Fibroblast of the aortic adventitia (primary cell): ENCODE results near the gene TMCC1. TPM values are rescaled to one million over a fixed set of nuclear protein-coding genes. Genes with fewer than 3 reads are reported as not detected.
"Not testable (repeated sequence)": the region's sequence is repeated elsewhere in the genome, so short reads cannot be mapped to it uniquely, and the experiment has no call there.

Experiments used
- DNase-seq: peaks from one replicate; pipeline ENCODE4 v3.0.0-alpha.2; 2010; ENCODE audit warnings: low read depth
- H3K4me3 ChIP-seq: 2 replicates; pipeline ENCODE4 v1.5.1; 2011; ENCODE audit warnings: low read depth, mild to moderate bottlenecking, control low read depth, low read length, moderate library complexity
- CTCF ChIP-seq: IDR thresholded peaks from 2 replicates; pipeline ENCODE4 v1.5.1; 2011; ENCODE audit warnings: mild to moderate bottlenecking, low read length, control low read depth, inconsistent platforms; ENCODE audit not compliant: insufficient read depth
- total RNA-seq: library from RNA; depleted of rRNA; stranded (reverse); fragments of >200 nt; gene quantifications from 2 replicates; pipeline ENCODE4 v1.2.3, GENCODE V29; 2012; ENCODE audit warnings: low replicate concordance

TMCC1 gene
- total RNA-seq, 1 donor: 16.9 TPM

GRCh38 chr3:129687586-129688125 is 205.9 kb downstream of the TMCC1 start:
- no peak overlapping the region for H3K4me3 ChIP-seq
- no peak for TF ChIP-seq CTCF
- DNase-seq: no peak

GRCh38 chr3:129686941-129687340 is 206.6 kb downstream of the TMCC1 start:
- TF ChIP-seq CTCF: no peak
- no peak for DNase-seq
- no peak overlapping the region for H3K4me3 ChIP-seq

- no peak overlapping the region for H3K4me3 ChIP-seq
- no peak for TF ChIP-seq CTCF
- DNase-seq: no peak
Measured at GRCh38 chr3:129684270-129684669, 209.2 kb downstream of the TMCC1 start.

GRCh38 chr3:129683201-129683600 is 210.3 kb downstream of the TMCC1 start:
- no peak for DNase-seq
- no peak for TF ChIP-seq CTCF
- H3K4me3 ChIP-seq: no peak overlapping the region

GRCh38 chr3:129676985-129677384 is 216.5 kb downstream of the TMCC1 start:
- no peak for TF ChIP-seq CTCF
- DNase-seq: no peak
- no peak overlapping the region for H3K4me3 ChIP-seq

GRCh38 chr3:129674798-129675123 is 218.8 kb downstream of the TMCC1 start:
- not testable (repeated sequence) for DNase-seq

GRCh38 chr3:129673897-129674797 is 219.4 kb downstream of the TMCC1 start:
- no peak for TF ChIP-seq CTCF
- no peak for DNase-seq
- H3K4me3 ChIP-seq: no peak overlapping the region

More at GRCh38 chr3:129674798-129675123, 218.8 kb downstream of the TMCC1 start:
- H3K4me3 ChIP-seq: not testable (repeated sequence)
